Neuronal stem cell (in vitro differentiated cells): ENCODE measurements around the gene ANKRD60.

Source experiments
- DNase-seq: peaks from one replicate; pipeline ENCODE4 v3.0.0-alpha.2; 2013; ENCODE audit warnings: low spot score
- H2AFZ ChIP-seq: one replicate; pipeline ENCODE4 v1.6.1; 2013; ENCODE audit warnings: mild to moderate bottlenecking, low read length, inconsistent platforms
- H2AK5ac ChIP-seq: 2 replicates; pipeline ENCODE4 v1.6.1; 2013; ENCODE audit warnings: low read depth, mild to moderate bottlenecking, inconsistent platforms, low read length, moderate library complexity, mixed read lengths
- H2BK120ac ChIP-seq: 2 replicates; pipeline ENCODE4 v1.6.1; 2013; ENCODE audit warnings: low read depth, mild to moderate bottlenecking, inconsistent platforms, low read length, moderate library complexity, mixed read lengths
- H2BK12ac ChIP-seq: one replicate; pipeline ENCODE4 v1.6.1; 2013; ENCODE audit warnings: low read length, inconsistent platforms
- H2BK15ac ChIP-seq: 2 replicates; pipeline ENCODE4 v1.6.1; 2013; ENCODE audit warnings: mild to moderate bottlenecking, low read length, inconsistent platforms, mixed read lengths
- H2BK5ac ChIP-seq: one replicate; pipeline ENCODE4 v1.6.1; 2013; ENCODE audit warnings: inconsistent platforms, mild to moderate bottlenecking, low read length, moderate library complexity
- H3K14ac ChIP-seq: one replicate; pipeline ENCODE4 v1.6.1; 2013; ENCODE audit warnings: low read length, inconsistent platforms
- H3K18ac ChIP-seq: 2 replicates; pipeline ENCODE4 v1.6.1; 2013; ENCODE audit warnings: low read length, inconsistent platforms
- H3K23ac ChIP-seq: 2 replicates; pipeline ENCODE4 v1.6.1; 2013; ENCODE audit warnings: low read depth, mild to moderate bottlenecking, mixed read lengths, low read length, inconsistent platforms; ENCODE audit not compliant: poor library complexity
- H3K27ac ChIP-seq: replicated peaks from 3 replicates; pipeline ENCODE4 v1.5.1; 2013; ENCODE audit warnings: low read length, inconsistent platforms
- H3K27me3 ChIP-seq, 3 experiments: 2 replicates each; pipeline ENCODE4 v1.6.1; 2013; ENCODE audit warnings: low read length in 3 of 3, mild to moderate bottlenecking in 2 of 3, inconsistent platforms in 1 of 3, low read depth in 1 of 3, mixed read lengths in 1 of 3, moderate library complexity in 1 of 3; ENCODE audit not compliant: control insufficient read depth in 3 of 3, insufficient read depth in 3 of 3
- H3K36me3 ChIP-seq, 2 donors: replicated peaks in 1 of 2; 2 replicates each; pipeline ENCODE4 v1.6.1; 2013; ENCODE audit warnings: low read length in 2 of 2; ENCODE audit not compliant: control insufficient read depth in 2 of 2, insufficient read depth in 2 of 2
- H3K4ac ChIP-seq: 2 replicates; pipeline ENCODE4 v1.6.1; 2013; ENCODE audit warnings: inconsistent platforms, mild to moderate bottlenecking, low read length, moderate library complexity
- H3K4me1 ChIP-seq, 2 donors: 1 replicate in 1 of 2; 2 replicates in 1 of 2; pipeline ENCODE4 v1.6.1; 2013; ENCODE audit warnings: low read length in 2 of 2, low read depth in 1 of 2; ENCODE audit not compliant: control insufficient read depth in 2 of 2, insufficient read depth in 1 of 2
- H3K4me2 ChIP-seq: one replicate; pipeline ENCODE4 v1.6.1; 2013; ENCODE audit warnings: mild to moderate bottlenecking, low read length, inconsistent platforms; ENCODE audit not compliant: insufficient read depth, poor library complexity, severe bottlenecking
- H3K4me3 ChIP-seq, 2 donors: 2 replicates each; pipeline ENCODE4 v1.5.1; 2013; ENCODE audit warnings: low read length in 2 of 2, mild to moderate bottlenecking in 2 of 2, inconsistent platforms in 1 of 2, moderate library complexity in 1 of 2
- H3K79me1 ChIP-seq: one replicate; pipeline ENCODE4 v1.6.1; 2013; ENCODE audit warnings: low read depth, mild to moderate bottlenecking, inconsistent platforms, low read length, moderate library complexity
- H3K9ac ChIP-seq: one replicate; pipeline ENCODE4 v1.6.1; 2013; ENCODE audit warnings: mild to moderate bottlenecking, low read depth, low read length, inconsistent platforms; ENCODE audit not compliant: poor library complexity
- H3K9me3 ChIP-seq, 2 donors: replicated peaks in 1 of 2; 2 replicates each; pipeline versions ENCODE3 to v1.6.1; 2013; ENCODE audit warnings: low read length in 2 of 2, mild to moderate bottlenecking in 2 of 2, inconsistent platforms in 1 of 2, low read depth in 1 of 2, mixed read lengths in 1 of 2, moderate library complexity in 1 of 2; ENCODE audit not compliant: control insufficient read depth in 2 of 2, insufficient read depth in 1 of 2
- H4K8ac ChIP-seq: one replicate; pipeline ENCODE4 v1.6.1; 2013; ENCODE audit warnings: low read depth, mild to moderate bottlenecking, inconsistent platforms, low read length, moderate library complexity
- H4K91ac ChIP-seq: one replicate; pipeline ENCODE4 v1.6.1; 2013; ENCODE audit warnings: low read length, low read depth, mild to moderate bottlenecking, inconsistent platforms; ENCODE audit not compliant: poor library complexity
- WGBS, 2 donors: extraction: QIAGEN DNeasy Blood & Tissue Kit; methylation state at CpG; one replicate each; pipeline ENCODE4 v1.1.7; 2013; ENCODE audit warnings: missing lambda C conversion rate in 2 of 2, mixed read lengths in 1 of 2; ENCODE audit not compliant: insufficient read length in 2 of 2, insufficient replicate concordance in 1 of 2; ENCODE audit errors: extremely low coverage in 2 of 2; 5-methylcytosine and 5-hydroxymethylcytosine counted together

ANKRD60 gene

DNA sequence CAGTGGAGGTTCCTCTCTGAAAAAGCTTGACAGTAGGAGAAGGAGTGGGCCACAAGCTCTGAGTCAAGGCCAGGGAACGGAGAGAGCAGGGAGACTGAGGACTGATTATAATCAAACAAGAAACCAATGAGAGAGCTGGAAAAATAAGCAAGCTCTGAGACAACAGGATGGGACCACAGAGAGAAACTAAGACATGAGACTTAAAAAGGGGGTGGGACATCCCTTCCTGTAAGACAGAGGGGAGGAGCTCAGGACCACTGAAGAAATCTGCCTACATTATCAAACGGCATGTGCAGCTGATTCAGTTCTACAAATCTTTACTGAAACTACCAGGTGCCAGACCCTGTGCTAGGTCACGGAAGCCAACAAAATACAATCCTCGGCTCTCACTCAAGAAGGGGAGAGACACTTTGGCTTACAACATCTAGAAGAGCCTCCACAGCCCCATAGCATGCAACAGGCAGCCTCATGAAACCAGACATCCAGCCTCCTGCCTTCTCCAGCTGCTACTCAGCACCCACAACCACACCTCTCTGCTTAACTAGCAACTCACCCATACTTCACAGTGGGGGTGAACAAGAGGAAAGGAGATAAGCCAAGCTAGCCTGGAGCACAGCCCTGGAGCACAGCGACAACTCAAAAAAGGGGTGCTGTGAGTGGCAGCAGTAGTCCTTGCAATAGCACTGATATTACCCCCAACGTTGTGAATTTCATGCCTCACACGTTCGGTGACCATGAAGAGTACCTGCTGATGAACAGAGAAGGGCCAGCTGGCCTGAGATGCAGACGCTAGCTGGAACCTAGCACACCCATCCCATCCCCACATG, 39.1 kb upstream of the ANKRD60 start:
- Histone ChIP-seq H2AFZ (no peak overlapping the region), H2BK120ac (no peak overlapping the region), H2BK5ac (no peak overlapping the region), H3K36me3 (peaks cover 0 to 5% of the 10 kb centered on the region in 2 donors), H3K27me3 (no peaks in the 10 kb centered on the region), H3K9me3 (no peaks in the 10 kb centered on the region), H2AK5ac (no peak overlapping the region), H3K4me2 (no peak overlapping the region), H2BK15ac (no peak overlapping the region), H3K79me1 (no peaks in the 10 kb centered on the region), H4K8ac (no peak overlapping the region), H4K91ac (no peak overlapping the region), H2BK12ac (no peak overlapping the region), H3K4me3 (no peak overlapping the region), H3K4ac (no peak overlapping the region), H3K4me1 (no peaks in the 10 kb centered on the region), H3K27ac (no peak overlapping the region), H3K14ac (no peak overlapping the region), H3K9ac (no peak overlapping the region), H3K23ac (no peak overlapping the region), H3K18ac (no peak overlapping the region)
- no CpG with 5 or more reads among the region's 9 CpGs for WGBS, 2 donors
- no peak for DNase-seq

DNA sequence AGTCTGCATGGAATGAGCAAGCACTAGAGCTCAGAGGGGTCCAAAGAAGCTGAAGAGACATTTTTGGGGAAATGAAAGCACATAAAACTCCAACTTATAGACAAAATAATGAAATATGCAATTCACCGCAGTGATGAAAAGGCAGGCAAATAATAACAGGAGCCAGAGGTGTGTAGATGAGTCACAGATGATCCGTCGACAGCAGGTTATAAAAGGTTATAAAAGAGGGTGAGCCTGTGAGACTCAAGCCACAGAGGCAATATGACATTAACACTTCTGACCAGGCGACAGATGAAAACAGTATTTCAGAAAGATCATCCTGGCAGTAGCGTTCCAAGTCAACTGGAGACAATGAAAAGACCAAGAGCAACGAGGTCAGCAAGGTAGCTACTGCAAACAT, 35.8 kb upstream of the ANKRD60 start:
- Histone ChIP-seq H3K14ac (no peak overlapping the region), H3K27me3 (no peaks in the 10 kb centered on the region), H2AFZ (no peak overlapping the region), H2BK15ac (no peak overlapping the region), H3K36me3 (peaks cover 0 to 5% of the 10 kb centered on the region in 2 donors), H3K9ac (no peak overlapping the region), H3K4me3 (no peak overlapping the region), H2BK5ac (no peak overlapping the region), H3K4me2 (no peak overlapping the region), H3K4me1 (peaks cover 0 to 2% of the 10 kb centered on the region in 2 donors), H4K8ac (no peak overlapping the region), H3K27ac (no peak overlapping the region), H3K18ac (no peak overlapping the region), H3K79me1 (no peaks in the 10 kb centered on the region), H3K9me3 (no peaks in the 10 kb centered on the region), H2BK120ac (no peak overlapping the region), H4K91ac (no peak overlapping the region), H3K23ac (no peak overlapping the region), H2BK12ac (no peak overlapping the region), H3K4ac (no peak overlapping the region), H2AK5ac (no peak overlapping the region)
- no CpG with 5 or more reads among the region's 6 CpGs for WGBS, 2 donors
- no peak for DNase-seq

DNA sequence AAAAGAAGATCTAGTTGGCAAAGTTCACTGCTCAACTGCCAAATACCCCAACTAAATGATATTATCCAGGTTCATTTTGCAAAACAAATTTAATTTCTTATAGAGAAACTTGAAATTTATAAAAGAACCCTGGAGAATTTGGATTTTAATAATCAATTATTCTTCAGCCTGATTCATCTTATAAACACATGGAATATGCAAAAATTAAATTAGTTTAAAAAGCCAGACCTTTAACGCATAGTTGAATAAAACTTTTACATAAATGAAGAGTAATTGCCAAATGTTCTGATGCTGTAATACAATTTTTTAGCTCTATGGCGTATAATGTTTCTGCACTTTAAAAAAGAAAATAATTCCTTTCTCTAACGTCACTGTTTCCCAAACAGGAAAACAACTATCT, 33.2 kb upstream of the ANKRD60 start:
- no peaks in the 10 kb centered on the region for H3K27me3 ChIP-seq
- H3K79me1 ChIP-seq, result no peaks in the 10 kb centered on the region
- no peak overlapping the region for H3K4ac ChIP-seq
- H3K9ac ChIP-seq, result no peak overlapping the region
- WGBS, 2 donors, result no CpG with 5 or more reads among the region's 3 CpGs
- no peak overlapping the region for H4K91ac ChIP-seq
- no peak overlapping the region for H2BK15ac ChIP-seq
- H3K23ac ChIP-seq, result no peak overlapping the region
- no peaks in the 10 kb centered on the region for H3K9me3 ChIP-seq
- H3K27ac ChIP-seq, result no peak overlapping the region
- no peak overlapping the region for H3K4me2 ChIP-seq
- peaks cover 0 to 2% of the 10 kb centered on the region in 2 donors for H3K4me1 ChIP-seq
- no peak overlapping the region for H2BK120ac ChIP-seq
- no peak overlapping the region for H4K8ac ChIP-seq
- no peak overlapping the region for H3K18ac ChIP-seq
- H2BK5ac ChIP-seq, result no peak overlapping the region
- H2AK5ac ChIP-seq, result no peak overlapping the region
- H2BK12ac ChIP-seq, result no peak overlapping the region
- no peak for DNase-seq
- H3K4me3 ChIP-seq, result no peak overlapping the region
- H3K36me3 ChIP-seq, result peaks cover 0 to 3% of the 10 kb centered on the region in 2 donors
- no peak overlapping the region for H3K14ac ChIP-seq
- no peak overlapping the region for H2AFZ ChIP-seq

DNA sequence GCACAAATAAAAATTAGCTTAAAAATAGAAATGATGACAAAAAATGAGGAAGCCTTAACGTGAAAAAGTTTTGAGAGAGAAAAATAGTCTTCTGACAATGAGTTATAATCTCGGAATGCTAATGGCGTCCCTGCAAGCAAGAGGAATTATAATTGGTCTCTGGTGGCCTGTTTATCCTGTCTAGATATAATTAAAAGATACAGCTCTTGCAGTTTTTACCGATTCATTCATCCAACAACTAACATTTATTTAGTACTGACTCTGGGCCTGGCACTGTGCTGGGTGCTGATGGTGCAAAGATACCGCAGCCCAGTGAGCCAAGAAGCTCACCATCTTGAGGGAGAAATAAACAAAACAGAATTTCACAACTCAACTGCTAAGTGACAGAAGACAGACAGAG, 31.6 kb upstream of the ANKRD60 start:
- no peak overlapping the region for H3K27ac ChIP-seq
- no peak overlapping the region for H2BK120ac ChIP-seq
- WGBS, 2 donors, result no CpG with 5 or more reads among the region's 5 CpGs
- no peaks in the 10 kb centered on the region for H3K9me3 ChIP-seq
- H3K4me3 ChIP-seq, result no peak overlapping the region
- H3K23ac ChIP-seq, result no peak overlapping the region
- H3K4me1 ChIP-seq, result peaks cover 0 to 2% of the 10 kb centered on the region in 2 donors
- H4K91ac ChIP-seq, result no peak overlapping the region
- no peak for DNase-seq
- no peaks in the 10 kb centered on the region for H3K27me3 ChIP-seq
- H4K8ac ChIP-seq, result no peak overlapping the region
- H3K9ac ChIP-seq, result no peak overlapping the region
- no peak overlapping the region for H3K18ac ChIP-seq
- H2BK5ac ChIP-seq, result no peak overlapping the region
- H2AK5ac ChIP-seq, result no peak overlapping the region
- no peak overlapping the region for H2BK12ac ChIP-seq
- no peak overlapping the region for H3K4me2 ChIP-seq
- no peak overlapping the region for H3K4ac ChIP-seq
- no peaks in the 10 kb centered on the region for H3K79me1 ChIP-seq
- no peak overlapping the region for H2AFZ ChIP-seq
- H3K36me3 ChIP-seq, result peaks cover 0 to 3% of the 10 kb centered on the region in 2 donors
- no peak overlapping the region for H2BK15ac ChIP-seq
- no peak overlapping the region for H3K14ac ChIP-seq
